Thyroid gland (tissue), 4 donors: ENCODE measurements around the gene CDH4. TPM values are rescaled to one million over a fixed set of nuclear protein-coding genes. Genes with fewer than 3 reads are reported as not detected.

Source experiments
- DNase-seq, 2 donors: peaks; one replicate each; pipeline ENCODE4 v3.0.0-alpha.2; 2019
- H3K27ac ChIP-seq, 3 donors: fragments of 200-600 bp; sonication (generic); 1 replicate in 2 of 3; 2 replicates in 1 of 3; pipeline ENCODE4 v1.5.1; 2016 to 2019; ENCODE audit warnings: mild to moderate bottlenecking in 1 of 3, moderate library complexity in 1 of 3
- H3K27me3 ChIP-seq: fragments of 200-600 bp; sonication (generic); one replicate; pipeline ENCODE4 v1.5.1; 2019
- H3K36me3 ChIP-seq, 2 donors: fragments of 200-600 bp; sonication (generic); one replicate each; pipeline ENCODE4 v1.5.1; 2016 to 2019
- H3K4me1 ChIP-seq, 2 donors: fragments of 200-600 bp; sonication (generic); one replicate each; pipeline ENCODE4 v1.5.1; 2017 to 2019
- H3K4me3 ChIP-seq, 3 donors: fragments of 200-600 bp; sonication (generic); replicated peaks in 1 of 3; 1 replicate in 2 of 3; 2 replicates in 1 of 3; pipeline ENCODE4 v1.5.1; 2016; ENCODE audit warnings: mild to moderate bottlenecking in 1 of 3
- H3K9me3 ChIP-seq: fragments of 200-600 bp; sonication (generic); one replicate; pipeline ENCODE4 v1.5.1; 2017
- POLR2A ChIP-seq, 2 donors: fragments of 450-650 bp; IDR thresholded peaks; one replicate each; pipeline ENCODE4 v1.6.1; 2017; ENCODE audit warnings: antibody characterized with exemption in 2 of 2, mild to moderate bottlenecking in 2 of 2, moderate library complexity in 1 of 2
- WGBS, 2 donors: methylation state at CpG; one replicate each; pipeline ENCODE4 v1.1.5; 2017; 5-methylcytosine and 5-hydroxymethylcytosine counted together
- intact Hi-C: fragments of 100-400 bp; cut with DNase I; formaldehyde crosslinking; loops from one replicate; pipeline ENCODE4 v1.15.1; 2023
- total RNA-seq, 4 donors: library from RNA; depleted of rRNA; stranded (reverse); fragments of >200 nt; gene quantifications; one replicate each; pipeline ENCODE4 v1.2.3, GENCODE V29; 2016
- TF ChIP-seq, protein P1 (sequence below), 6 experiments: fragments of 200-600 bp in 3 of 6; fragments of 450-650 bp in 3 of 6; sonication (generic) in 3 of 6; IDR thresholded peaks; one replicate each; pipeline ENCODE4 v1.5.1; 2016 to 2019; ENCODE audit warnings: antibody characterized with exemption in 6 of 6, mild to moderate bottlenecking in 2 of 6, inconsistent platforms in 1 of 6, moderate library complexity in 1 of 6

The CDH4 gene
- total RNA-seq, 4 donors from 2014 or later: 0.22 to 0.29 (median 0.29) TPM; not detected in 1

DNA sequence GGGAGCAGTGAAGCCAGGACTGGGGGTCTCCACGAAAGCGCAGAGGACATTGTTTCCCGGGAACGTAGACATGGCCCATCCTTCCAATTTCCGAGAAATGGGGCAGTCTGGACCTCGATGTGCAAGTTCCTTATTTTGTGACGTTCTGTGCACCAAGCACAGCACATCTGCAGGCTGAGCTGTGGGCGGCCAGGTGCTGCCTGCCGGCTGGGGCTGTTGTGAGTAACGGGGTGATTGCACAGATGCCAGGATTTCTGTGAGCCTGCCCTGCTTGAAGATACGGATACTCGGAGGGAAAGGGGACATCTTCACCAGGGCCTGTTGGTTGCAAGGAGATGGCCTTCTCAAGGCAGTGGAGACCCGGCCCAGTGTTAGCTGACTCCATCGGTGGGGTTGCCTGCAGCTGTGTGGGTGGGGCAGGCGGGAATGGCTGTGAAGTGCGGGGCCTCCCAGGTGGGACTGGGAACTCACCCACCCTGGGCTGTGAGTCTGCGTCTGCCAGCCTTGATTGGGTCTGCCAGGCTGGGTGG lies 27.6 kb downstream of the CDH4 start:
- Histone ChIP-seq H3K27me3 (no peaks in the 10 kb centered on the region), H3K9me3 (no peaks in the 10 kb centered on the region), H3K27ac (no peak overlapping the region), H3K36me3 (no peaks in the 10 kb centered on the region), H3K4me3 (no peak overlapping the region), H3K4me1 (no peaks in the 10 kb centered on the region)
- 79 to 84% methylated on average over 9 to 16 of the region's 17 CpGs for WGBS, 2 donors
- intact Hi-C loops: no loop called here
- TF ChIP-seq POLR2A (IDR thresholded peaks at IDR 0.05): no peak
- TF ChIP-seq, protein P1, sequence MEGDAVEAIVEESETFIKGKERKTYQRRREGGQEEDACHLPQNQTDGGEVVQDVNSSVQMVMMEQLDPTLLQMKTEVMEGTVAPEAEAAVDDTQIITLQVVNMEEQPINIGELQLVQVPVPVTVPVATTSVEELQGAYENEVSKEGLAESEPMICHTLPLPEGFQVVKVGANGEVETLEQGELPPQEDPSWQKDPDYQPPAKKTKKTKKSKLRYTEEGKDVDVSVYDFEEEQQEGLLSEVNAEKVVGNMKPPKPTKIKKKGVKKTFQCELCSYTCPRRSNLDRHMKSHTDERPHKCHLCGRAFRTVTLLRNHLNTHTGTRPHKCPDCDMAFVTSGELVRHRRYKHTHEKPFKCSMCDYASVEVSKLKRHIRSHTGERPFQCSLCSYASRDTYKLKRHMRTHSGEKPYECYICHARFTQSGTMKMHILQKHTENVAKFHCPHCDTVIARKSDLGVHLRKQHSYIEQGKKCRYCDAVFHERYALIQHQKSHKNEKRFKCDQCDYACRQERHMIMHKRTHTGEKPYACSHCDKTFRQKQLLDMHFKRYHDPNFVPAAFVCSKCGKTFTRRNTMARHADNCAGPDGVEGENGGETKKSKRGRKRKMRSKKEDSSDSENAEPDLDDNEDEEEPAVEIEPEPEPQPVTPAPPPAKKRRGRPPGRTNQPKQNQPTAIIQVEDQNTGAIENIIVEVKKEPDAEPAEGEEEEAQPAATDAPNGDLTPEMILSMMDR (IDR thresholded peaks at IDR 0.05): no peak
- DNase-seq: no peak

DNA sequence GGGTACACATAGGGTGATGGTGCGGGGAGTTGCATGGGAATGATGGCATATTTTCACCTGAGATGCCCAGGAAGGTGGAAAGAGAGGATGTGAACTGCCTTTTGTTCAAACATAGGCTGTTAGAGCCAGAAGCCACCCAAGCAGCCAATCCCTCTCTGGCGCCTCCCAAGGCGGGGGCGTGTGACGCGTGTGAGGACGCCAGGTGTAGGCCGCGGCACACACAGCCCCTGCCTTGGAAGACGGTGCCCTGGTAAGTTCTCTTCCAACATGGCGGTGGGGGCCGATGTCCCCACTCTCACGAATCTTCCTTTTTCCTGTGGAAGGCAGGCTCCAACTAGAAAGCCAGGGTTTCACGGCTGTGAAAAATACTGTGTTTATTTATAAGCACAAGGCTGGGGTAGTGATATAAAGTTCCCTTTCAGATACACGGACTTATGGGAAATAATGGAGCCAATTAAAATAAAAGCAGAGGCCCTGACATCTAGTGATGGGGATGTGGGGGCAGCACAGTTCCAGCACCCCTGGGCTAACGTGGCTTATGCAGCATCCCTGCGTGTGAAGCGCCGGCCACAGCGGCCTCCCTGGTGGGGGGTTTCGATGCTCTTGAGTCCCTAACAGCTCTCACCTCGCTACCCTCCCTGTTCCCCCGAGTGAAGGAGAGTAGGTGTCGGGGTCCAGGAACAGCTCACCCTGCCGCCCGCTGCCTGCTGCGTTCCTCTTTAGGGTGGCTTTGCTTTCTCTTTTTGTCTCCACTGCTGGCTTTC lies 28.3 kb downstream of the CDH4 start:
- no peak overlapping the region for H3K27ac ChIP-seq
- no peaks in the 10 kb centered on the region for H3K36me3 ChIP-seq
- H3K4me1 ChIP-seq: no peaks in the 10 kb centered on the region
- intact Hi-C loops: no loop called here
- no peak overlapping the region for H3K4me3 ChIP-seq
- 88 to 92% methylated on average over 23 to 27 of the region's 27 CpGs for WGBS, 2 donors
- H3K9me3 ChIP-seq: no peaks in the 10 kb centered on the region
- TF ChIP-seq POLR2A (IDR thresholded peaks at IDR 0.05): no peak
- TF ChIP-seq, protein P1 (IDR thresholded peaks at IDR 0.05): no peak
- no peaks in the 10 kb centered on the region for H3K27me3 ChIP-seq
- no peak for DNase-seq

DNA sequence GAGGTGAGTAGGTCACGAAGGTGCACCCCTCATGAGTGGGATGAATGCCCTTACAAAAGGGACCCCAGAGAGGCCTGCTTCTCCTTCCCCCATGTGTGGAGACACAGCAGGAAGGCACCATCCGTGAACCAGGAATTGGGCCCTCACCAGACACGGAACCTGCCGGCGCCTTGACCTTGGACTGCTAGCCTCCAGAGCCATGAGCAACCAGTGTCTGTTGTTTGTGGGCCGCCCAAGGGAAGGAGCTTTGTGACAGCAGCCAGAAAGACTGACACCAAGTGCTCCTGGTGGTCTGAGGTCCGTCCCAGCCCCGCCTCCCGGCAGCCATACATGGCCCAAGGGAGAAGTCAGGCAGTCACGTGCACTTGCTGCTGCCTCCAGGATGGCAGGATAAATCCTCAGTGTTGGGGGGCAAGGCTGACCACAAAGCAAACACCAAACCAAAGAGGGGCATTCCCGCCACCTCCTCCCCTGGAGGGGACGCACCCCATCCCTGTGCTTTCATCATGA lies 29.3 kb downstream of the CDH4 start:
- H3K27me3 ChIP-seq: no peaks in the 10 kb centered on the region
- TF ChIP-seq, protein P1 (IDR thresholded peaks at IDR 0.05): no peak
- TF ChIP-seq POLR2A (IDR thresholded peaks at IDR 0.05): no peak
- no peaks in the 10 kb centered on the region for H3K36me3 ChIP-seq
- H3K27ac ChIP-seq: no peak overlapping the region
- WGBS, 2 donors: 90 to 93% methylated on average over 5 to 12 of the region's 12 CpGs
- H3K9me3 ChIP-seq: no peaks in the 10 kb centered on the region
- H3K4me1 ChIP-seq: no peaks in the 10 kb centered on the region
- no peak for DNase-seq
- intact Hi-C loops: no loop called here
- H3K4me3 ChIP-seq: no peak overlapping the region

DNA sequence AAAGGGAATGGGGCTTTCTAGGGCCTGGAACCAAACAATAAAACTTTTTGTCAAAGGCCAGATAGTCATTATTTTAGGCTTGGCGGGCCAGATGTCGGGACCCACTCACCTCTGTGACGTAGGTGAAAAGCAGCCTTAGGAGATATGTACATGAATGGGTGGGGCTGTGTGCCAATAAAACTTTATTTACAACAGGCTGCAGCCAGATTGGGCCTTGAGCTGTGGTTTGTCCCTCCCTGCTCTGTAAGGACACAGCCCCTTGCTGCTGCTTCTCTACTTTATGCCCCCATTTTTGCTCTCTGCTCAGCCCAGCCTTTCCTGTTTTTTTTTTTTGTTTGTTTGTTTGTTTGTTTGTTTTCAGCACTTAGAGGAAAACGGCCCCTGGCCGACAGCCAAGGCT lies 32.7 kb downstream of the CDH4 start:
- no peak overlapping the region for H3K4me3 ChIP-seq
- no peak for TF ChIP-seq POLR2A (IDR thresholded peaks at IDR 0.05)
- TF ChIP-seq, protein P1 (IDR thresholded peaks at IDR 0.05): no peak
- H3K36me3 ChIP-seq: no peaks in the 10 kb centered on the region
- no peak for DNase-seq
- H3K4me1 ChIP-seq: no peaks in the 10 kb centered on the region
- no peaks in the 10 kb centered on the region for H3K9me3 ChIP-seq
- no peak overlapping the region for H3K27ac ChIP-seq
- 75 to 79% methylated on average over 5 of the region's 5 CpGs for WGBS, 2 donors
- no peaks in the 10 kb centered on the region for H3K27me3 ChIP-seq
- intact Hi-C loops: no loop called here

DNA sequence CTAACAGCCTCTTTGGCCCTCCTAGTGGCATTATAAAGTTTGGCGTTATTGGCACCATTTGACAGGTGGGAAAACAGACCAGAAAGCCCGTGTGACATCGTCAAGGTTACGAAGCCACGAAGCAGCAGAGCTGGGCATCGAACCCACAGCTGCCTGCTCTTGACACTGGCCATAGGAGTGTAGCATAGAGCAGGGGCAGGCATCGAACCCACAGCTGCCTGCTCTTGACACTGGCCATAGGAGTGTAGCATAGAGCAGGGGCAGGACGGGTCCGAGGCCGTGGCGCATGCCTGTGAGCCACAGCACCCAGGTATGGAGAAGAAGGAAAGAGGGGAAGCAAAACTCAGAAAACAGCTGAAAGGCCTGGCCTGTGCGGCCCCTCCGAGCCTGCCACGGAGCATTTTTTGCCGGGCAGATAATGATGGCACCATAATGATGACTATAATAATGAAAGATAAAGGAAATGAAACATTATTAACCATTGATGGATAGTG lies 33.1 kb downstream of the CDH4 start:
- H3K27ac ChIP-seq: no peak overlapping the region
- no peak overlapping the region for H3K4me3 ChIP-seq
- no peaks in the 10 kb centered on the region for H3K27me3 ChIP-seq
- TF ChIP-seq, protein P1 (IDR thresholded peaks at IDR 0.05): no peak
- no peak for TF ChIP-seq POLR2A (IDR thresholded peaks at IDR 0.05)
- H3K9me3 ChIP-seq: no peaks in the 10 kb centered on the region
- DNase-seq: no peak
- 84 to 85% methylated on average over 15 of the region's 15 CpGs for WGBS, 2 donors
- intact Hi-C loops: no loop called here
- no peaks in the 10 kb centered on the region for H3K36me3 ChIP-seq
- H3K4me1 ChIP-seq: no peaks in the 10 kb centered on the region
